Neural progenitor cell (in vitro differentiated cells): ENCODE results near the gene BCL2L13.

Experiments used
- EZH2 ChIP-seq: fragments of 200-600 bp; sonication (generic); IDR thresholded peaks from 2 replicates; pipeline ENCODE4 v1.6.1; 2017; ENCODE audit warnings: antibody characterized with exemption, mild to moderate bottlenecking, moderate library complexity
- TF ChIP-seq, protein P1 (sequence below): fragments of 200-600 bp; sonication (generic); IDR thresholded peaks from 2 replicates; pipeline ENCODE4 v1.5.1; 2017; ENCODE audit warnings: antibody characterized with exemption, mild to moderate bottlenecking

DNA sequence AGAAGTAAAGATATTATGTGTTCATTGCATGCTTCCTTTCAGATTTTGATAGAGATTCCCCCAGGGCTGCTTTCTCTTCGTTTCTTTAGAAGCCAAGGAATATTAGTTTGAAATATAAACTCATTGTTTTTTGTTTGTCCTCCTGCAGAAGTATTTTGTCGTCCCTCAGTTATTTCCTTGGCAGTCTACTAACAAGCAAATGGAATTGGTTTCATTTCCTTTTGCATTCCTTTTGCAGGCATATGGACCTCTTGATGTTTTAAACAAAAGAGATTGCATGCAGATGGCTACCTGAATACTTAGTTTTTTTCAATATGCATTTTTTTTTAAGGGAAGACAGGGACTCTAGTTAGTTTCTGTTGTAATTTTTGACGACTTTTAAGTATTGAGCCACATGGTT lies 62.2 kb downstream of the BCL2L13 start:
- TF ChIP-seq EZH2 = no peak
- TF ChIP-seq, protein P1, sequence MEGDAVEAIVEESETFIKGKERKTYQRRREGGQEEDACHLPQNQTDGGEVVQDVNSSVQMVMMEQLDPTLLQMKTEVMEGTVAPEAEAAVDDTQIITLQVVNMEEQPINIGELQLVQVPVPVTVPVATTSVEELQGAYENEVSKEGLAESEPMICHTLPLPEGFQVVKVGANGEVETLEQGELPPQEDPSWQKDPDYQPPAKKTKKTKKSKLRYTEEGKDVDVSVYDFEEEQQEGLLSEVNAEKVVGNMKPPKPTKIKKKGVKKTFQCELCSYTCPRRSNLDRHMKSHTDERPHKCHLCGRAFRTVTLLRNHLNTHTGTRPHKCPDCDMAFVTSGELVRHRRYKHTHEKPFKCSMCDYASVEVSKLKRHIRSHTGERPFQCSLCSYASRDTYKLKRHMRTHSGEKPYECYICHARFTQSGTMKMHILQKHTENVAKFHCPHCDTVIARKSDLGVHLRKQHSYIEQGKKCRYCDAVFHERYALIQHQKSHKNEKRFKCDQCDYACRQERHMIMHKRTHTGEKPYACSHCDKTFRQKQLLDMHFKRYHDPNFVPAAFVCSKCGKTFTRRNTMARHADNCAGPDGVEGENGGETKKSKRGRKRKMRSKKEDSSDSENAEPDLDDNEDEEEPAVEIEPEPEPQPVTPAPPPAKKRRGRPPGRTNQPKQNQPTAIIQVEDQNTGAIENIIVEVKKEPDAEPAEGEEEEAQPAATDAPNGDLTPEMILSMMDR = no peak
